Suppressor macrophage treated with lipopolysaccharide for 4 hours (primary cell): Measurements from ENCODE around the gene MARCOL.
"Not testable (repeated sequence)": the region's sequence is repeated elsewhere in the genome, so short reads cannot be mapped to it uniquely, and the experiment has no call there.

Experiments
- DNase-seq: peaks from one replicate; pipeline ENCODE4 v3.0.0-alpha.2; 2020

The MARCOL gene

DNA sequence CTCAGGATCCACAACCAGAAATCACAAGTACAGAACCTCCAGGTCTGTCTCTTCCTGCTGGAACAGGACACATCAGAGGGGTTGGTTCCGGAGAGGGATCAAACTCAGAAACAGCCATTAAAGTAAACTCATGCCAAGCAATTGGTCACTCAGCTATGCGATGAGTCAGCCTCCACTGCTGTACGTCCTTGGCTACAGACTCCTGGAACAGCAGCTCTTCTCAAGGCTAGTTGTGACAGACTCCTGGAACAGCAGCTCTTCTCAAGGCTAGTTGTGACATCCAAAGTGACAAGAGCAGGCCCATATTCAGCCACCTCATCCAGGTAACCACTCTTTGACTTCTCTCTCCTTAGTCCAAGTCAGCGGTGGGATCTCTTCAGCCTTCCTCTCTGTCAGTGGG, 30.2 kb downstream of the MARCOL start, which contains the start of gene SPINK13:
Gene SPINK13 (plus strand): TSS at position 229 of the 400 bp plus-strand sequence. CDS start 1,279 bp downstream, outside the sequence.
- no peak for DNase-seq

DNA sequence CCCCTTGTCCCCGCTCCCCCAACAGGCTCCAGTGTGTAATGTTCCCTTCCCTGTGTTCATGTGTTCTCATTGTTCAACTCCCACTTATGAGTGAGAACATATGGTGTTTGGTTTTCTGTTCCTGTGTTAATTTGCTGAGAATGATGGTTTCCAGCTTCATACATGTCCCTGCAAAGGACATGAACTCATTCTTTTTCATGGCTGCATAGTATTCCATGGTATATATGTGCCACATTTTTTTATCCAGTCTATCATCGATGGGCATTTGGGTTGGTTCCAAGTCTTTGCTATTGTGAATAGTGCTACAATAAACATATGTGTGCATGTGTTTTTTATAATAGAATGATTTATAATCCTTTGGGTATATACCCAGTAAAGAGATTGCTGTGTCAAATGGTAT, 36.8 kb downstream of the MARCOL start:
- not testable (repeated sequence) for DNase-seq

DNA sequence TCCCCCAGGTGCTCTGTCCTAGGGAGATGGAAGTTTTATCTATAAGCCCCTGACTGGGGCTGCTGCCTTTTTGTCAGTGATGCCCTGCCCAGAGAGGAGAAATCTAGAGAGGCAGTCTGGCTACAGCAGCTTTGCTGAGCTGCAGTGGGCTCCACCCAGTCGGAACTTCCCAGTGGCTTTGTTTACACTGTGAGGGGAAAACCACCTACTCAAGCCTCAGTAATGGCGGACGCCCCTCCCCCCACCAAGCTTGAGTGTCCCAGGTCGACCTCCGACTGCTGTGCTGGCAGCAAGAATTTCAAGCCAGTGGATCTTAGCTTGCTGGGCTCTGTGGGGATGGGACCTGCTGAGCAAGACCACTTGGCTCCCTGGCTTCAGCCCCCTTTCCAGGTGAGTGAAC, 42.6 kb downstream of the MARCOL start:
- not testable (repeated sequence) for DNase-seq

DNA sequence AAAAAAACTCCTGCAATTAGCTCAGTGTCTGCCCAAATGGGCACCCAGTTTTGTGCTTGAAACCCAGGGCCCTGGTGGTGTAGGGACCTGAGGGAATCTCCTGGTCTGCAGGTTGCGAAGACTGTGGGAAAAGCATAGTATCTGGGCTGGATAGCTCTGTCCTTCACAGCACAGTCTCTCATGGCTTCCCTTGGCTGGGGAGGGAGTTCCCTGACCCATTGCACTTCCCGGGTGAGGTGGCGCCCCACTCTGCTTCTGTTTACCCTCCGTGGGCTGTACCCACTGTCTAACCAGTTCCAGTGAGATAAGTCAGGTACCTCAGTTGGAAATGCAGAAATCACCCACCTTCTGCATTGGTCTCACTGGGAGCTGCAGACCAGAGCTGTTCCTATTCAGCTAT, 43.0 kb downstream of the MARCOL start:
- DNase-seq: not testable (repeated sequence)

DNA sequence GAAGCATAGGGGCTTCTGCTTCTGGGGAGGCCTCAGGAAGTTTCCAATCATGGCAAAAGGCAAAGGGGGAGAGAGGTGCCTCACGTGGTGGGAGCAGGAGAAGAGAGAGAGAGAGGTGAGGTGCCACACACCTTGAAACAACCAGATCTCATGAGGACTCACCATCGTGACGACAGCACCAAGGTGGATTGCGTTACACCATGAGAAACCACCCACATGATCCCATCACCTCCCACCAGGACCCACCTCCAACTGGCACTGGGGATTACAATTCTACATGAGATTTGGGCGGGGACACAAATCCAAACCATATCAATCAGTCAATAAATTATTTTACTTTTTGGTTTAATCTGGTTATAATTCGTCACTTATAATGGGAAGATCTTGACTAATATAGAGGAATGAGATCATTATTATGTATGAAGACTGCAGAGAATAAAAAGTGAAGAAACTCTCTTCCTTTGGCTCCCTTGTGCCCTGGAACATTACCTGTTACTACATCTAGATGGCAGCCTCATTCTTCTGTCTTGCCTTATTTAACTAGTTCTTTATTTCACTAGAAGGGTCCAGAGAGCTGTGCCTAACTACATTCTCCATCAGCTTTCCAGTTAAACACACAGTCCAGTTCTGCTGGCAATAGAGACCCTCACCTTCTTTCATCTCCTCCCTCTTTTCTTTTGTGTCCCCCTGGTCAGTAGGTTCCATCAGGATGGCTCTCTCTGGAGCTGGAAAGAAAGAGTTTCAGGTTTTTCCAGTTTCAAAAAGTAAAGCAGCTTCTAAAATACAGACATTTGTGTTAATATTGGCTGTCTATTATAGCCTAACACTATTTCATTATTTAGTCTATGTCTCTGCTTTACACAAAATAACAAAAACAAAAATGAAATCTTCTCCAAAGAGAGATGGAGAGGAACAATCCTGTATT, 52.2 kb downstream of the MARCOL start:
- peak; percentile 7 for DNase-seq
